GM21528 (cell line): ENCODE results near the gene FAM124A.
"Not testable (repeated sequence)": the region's sequence is repeated elsewhere in the genome, so short reads cannot be mapped to it uniquely, and the experiment has no call there.

Source experiments
- ATAC-seq: cut with Tn5 transposase; IDR thresholded peaks from one replicate; pipeline ENCODE4 v1.9.1; 2021; ENCODE audit warnings: mild to moderate bottlenecking, moderate library complexity; ENCODE audit not compliant: unreplicated experiment, low FRiP score

The FAM124A gene

DNA sequence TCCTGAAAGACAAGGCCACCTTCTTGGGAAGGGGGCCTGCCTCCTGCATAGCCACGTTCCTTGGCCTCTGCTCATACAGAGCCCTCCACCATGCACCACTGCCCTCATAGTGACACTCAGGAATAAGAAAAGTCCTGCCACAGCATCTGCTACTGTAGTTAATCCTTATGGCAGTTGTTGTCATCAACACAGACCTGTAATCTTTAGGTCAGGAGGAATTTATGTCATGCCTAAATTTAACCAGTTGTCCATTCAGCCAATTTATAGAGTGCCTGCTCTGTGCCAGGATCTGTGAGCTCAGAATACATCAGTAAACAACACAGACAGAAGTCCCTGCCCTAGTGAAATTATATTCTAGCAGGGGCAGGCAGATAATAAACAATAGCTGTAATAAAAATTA, 44.4 kb downstream of the FAM124A start:
- no peak for ATAC-seq

DNA sequence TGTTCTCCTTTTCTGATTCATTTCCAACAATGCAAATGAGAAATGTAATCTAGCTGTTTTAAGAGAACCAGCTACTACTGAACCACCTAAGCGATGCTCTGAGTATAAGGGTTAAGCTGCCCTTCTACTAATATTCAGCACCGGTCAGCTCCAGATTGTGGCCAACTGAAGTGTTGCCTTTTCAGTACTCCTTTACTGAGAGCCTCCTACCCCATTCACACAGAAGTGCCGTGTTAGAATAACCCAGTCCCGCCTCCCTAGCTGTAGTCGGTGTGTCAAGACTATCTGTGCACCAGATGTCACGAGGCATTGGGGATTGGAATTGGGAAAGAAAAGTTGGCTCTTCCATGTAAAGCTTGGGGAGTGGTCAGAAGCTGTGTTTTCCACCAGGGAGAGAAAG, 45.4 kb downstream of the FAM124A start:
- ATAC-seq = no peak

DNA sequence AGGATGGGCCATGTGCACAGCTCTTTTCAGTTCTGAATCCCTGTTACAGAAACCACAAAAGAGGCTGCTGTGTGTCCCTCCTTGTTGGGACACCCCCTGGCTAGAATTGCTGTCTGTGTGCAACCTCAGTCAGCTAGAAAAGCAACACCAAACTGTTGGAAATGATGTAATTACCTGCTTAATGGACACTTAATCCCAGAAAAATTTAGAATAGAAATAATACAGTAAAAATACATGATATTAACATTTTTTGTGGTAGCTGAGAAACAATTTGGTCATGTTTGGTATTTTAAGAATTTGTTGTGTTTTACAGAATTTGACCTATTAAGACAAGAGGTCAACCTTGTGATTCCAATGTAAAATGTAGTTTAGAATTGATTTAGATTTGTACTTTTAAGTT, 46.8 kb downstream of the FAM124A start:
- no peak for ATAC-seq

DNA sequence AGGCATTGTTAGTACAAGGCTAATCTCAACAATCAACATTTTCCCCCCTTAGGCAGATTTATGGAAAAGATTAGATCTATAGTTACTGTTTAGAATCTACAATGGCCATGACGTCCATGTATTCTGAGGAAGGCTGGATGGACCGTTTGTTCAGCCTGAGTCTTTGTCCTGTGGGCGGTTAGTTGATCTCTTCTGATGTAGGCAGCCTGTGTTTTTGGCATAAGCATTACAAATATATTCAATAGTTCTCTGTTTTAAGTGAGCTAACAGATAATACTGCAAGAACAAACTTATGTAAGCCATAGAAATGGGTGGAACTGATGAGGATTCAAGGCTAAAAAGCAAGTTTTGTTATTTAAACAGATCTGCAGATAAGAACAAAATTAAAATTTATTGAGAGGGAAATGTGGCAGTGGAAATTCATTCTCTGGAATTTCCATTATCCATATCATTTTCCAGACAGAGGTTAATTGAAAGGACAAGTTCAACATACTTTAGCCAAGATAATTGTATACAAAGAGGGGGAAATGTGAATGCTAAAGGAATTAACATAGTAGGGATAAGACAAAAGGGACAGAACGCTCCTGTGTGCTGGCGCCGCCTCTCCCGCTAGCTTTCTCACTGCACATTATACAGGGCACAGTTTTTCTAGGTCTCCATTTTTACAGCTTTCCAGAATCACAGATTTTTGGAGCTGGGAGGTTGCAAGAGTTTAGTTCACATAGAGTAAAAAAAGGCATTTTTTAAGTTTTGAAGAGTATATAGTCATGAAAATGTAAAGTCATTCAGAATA, 48.6 kb downstream of the FAM124A start:
- ATAC-seq = no peak

DNA sequence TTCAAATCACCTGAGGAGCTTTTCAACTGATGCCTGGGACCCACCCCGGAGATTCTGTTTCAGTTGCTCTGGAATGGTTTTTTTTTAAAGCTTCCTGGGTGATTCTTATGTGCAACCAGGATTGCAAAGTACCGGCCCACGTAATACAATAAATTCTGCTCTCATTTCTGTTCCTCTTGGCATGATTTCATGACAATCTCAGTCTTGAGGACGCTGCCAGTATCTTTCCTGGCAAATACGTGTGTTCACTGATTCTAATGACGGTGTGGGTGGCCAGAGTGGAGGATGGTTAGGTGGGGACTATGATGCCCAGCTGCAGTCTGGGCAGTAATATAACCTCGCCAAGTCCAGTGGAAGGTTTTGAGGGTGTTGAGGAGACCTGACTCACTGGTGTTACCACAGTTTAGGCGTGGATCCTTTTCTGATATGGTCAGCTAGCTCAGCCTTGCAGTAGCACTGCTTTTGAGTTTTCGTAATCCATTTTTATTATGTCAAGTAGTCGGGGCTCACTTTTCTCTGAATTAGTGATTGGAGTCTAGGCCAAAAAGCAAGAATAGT, 49.4 kb downstream of the FAM124A start:
- ATAC-seq = no peak

DNA sequence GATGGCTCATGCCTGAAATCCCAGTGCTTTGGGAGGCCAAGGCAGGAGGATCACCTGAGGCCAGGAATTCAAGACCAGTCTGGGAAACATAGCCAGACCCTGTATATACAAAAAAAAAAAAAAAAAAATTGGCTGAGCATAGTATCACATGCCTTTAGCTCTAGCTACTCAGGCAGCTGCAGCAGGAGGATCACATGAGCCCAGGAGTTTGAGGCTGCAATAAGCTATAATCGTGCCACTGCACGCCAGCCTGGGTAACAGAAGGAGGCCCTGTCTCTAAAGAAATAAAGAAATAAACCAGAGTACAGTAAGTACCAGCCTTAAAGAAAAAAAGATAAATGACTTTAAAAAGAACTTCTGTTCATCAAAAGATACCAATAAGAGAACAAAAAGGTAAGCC, 52.9 kb downstream of the FAM124A start:
- no peak for ATAC-seq

DNA sequence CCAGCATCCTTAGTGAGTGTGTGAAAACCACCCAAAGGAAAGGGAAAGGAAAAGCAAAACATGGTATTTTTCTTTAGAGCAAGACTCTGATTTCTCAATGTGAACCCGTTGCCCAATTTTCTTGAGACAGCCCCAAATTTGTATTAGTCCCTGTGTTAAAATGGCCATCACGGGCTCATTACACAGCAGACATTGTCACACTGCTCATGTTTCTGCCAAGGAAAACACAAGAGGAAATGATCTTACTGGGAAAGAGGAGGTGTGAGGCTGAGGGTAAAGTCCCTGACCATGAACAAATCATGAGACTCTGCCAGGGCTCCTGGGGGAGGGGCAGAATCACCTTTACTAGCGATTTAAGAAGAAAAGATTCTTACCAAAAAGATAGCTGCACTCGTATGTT, 54.4 kb downstream of the FAM124A start:
- ATAC-seq = no peak

DNA sequence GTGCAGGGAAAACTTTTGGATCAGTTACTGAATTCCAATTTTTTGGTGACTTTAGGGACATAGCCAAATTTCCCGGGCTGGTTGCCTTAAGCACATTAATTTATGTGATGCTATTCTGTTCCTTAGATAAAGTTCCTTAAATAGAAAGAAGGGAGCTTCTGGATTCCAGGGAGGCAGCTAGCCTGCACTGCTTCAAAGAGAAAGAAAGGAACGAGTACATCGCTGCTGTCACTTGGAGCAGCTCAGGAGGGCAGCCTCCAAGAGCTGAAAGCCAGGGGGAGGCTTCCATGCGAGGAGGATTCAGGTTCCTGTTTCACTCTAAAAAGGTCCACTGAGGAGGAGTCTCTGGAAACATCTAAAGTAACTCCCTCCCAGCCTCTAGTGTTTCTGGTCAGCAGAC, 55.7 kb downstream of the FAM124A start:
- ATAC-seq = no peak

DNA sequence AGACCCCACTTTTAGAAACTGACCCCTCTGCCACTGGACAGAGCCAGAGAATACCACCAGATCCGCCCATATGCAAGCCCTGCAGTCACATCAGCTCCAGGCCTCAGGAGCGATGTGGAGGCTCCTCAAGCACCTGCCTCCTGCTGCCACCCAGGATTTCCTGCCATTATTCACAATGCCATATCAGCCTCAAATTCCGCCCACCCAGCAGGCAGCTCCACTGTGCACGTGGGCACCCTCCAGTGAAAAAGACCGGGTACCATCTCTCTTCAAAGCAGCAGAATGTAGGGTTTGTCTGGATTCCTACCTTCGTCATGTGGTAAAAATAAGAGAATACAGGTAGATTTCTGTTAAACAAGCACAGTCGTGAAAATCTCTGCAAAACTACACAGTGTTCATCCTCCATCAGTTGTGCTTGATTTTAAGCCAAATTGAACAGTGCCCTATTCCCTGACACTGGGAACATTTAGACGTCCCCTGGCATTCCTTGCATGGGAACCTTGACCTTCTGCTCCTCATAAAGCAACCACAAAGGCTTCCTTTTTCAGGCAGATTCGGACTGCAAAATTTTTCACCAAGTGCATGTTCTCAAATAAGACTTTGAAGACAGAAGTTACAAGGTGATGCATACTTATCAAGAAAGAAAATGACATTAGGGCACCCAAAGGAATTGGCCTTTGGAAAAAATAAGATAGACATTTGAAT, 56.4 kb downstream of the FAM124A start:
- ATAC-seq = no peak

DNA sequence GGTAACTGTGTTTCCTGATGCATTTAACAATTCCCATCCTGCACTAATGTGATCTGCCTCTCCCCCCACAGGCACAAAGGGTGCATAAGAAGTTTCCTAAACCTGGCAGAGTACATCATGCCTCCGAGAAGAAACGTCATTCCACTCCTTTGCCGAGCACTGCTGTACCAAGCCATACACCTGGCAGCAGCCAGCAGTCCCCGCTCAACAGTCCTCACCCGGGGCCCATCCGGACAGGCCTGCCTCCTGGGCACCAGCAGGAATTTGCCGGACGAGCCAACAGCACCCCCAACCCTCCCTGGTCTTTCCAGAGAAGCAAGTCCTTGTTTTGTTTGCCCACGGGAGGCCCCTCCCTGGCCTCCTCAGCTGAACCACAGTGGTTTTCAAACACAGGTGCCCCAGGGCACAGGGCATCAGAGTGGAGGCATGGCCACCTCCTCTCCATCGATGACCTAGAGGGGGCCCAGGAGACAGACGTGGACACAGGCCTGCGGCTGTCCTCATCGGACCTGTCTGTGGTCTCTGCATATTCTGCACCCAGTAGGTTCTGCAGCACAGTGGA, 58.3 kb downstream of the FAM124A start:
- ATAC-seq = no peak

DNA sequence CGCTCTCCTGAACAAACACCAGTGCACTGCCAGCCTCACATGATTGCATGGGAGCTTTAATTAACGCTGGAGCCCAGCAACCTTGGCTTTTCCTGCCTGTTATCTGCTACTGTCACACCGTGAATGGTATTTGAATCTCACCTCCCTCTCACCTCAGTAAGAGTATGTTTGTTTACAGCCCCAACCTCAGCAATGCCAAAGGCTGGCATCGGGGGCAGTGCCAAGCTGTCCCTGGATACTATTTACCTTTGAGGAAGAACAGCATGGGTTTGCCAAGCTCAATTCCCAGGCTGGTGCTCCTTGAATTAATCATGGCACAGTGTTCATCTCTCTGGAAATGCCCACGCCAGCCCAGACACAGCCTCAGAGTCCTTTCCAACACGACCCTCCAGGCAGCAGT, 60.1 kb downstream of the FAM124A start:
- ATAC-seq = no peak

DNA sequence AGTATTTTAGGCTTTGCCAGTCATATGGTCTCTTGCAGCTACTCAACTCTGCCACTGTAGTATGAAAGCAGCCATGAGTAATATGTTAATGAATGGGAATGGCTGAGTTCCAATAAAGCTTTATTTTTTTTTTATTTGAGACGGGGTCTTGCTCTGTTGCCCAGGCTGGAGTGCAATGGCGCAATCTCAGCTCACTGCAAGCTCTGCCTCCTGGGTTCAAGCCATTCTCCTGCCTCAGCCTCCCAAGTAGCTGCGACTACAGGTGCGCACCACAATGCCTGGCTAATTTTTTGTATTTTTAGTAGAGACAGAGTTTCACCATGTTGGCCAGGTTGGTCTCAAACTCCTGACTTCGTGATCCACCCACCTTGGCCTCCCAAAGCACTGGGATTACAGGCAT, 60.7 kb downstream of the FAM124A start:
- not testable (repeated sequence) for ATAC-seq

DNA sequence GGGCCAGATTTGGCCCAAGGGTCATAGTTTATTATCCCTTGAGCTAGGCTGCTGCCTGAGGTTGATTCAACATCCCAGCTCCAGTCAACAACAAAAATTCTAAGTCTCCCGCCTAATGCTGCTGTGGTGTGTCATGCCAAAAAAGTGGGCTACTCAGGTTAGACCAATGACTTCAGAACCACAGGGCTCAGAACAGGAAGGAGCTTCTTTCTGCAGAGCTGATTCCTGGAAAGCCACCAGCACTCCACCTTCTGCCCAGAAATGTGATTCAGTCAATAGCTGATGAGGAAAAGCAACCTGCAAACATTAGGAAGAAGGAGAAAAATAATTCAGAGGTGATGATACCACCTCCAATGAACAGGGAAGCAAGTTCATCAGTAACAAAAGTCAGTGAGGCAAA, 61.2 kb downstream of the FAM124A start:
- ATAC-seq = no peak

DNA sequence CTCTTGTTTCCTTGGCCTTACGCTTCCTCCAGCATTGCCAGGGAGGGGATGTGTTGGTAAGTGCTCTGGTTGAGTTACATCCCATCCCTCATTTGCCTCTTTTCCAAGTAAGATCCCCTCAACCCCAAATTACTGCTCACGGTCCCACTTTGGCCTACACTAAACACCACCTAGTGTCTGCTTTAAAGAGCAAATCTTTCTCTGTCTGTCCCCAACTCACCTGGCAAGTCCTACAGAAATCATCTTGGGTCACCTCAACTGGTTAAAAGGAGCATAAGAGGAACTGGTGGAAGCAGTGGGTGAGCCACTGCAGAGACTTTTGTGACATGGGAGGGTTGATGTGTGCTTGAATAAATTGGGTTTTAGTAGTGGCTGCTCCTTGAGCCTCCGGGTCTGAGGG, 62.1 kb downstream of the FAM124A start:
- no peak for ATAC-seq

DNA sequence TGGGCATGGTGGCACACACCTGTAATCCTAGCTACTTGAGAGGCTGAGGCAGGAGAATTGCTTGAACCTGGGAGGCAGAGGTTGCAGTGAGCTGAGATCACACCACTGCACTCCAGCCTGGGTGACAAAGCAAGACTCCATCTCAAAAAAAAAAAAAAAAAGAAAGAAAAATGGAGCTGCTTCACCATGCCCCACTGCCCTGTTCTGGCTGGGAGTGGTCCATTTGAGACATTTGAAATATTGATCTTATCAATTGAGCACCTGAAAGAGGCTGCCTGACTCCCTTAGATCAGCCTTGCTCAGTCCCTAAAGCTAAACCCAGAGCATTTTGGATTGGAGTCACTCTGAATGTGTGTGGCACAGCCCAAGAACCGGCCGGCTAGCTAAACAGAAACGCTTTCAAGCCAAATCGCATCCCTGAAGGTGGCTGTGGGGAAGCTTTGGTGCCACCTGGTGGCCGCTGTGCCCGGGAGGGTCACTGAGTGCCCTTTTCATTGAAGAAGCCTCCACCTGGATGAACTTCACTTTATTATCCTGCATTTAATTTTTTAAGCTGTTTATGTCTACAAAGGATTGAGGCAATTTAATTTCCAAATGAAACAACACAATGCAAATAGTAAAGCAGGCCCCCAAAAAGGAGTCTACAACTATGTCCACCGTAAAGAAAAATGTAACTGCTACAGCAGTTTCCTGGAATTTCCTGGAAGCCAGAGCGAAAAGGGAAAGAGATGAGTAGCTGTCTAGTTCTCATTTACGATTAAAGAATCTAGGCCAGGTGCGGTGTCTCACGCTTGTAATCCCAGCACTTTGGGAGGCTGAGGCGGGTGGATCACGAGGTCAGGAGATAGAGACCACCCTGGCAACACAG, 64.2 kb downstream of the FAM124A start:
- no peak for ATAC-seq

DNA sequence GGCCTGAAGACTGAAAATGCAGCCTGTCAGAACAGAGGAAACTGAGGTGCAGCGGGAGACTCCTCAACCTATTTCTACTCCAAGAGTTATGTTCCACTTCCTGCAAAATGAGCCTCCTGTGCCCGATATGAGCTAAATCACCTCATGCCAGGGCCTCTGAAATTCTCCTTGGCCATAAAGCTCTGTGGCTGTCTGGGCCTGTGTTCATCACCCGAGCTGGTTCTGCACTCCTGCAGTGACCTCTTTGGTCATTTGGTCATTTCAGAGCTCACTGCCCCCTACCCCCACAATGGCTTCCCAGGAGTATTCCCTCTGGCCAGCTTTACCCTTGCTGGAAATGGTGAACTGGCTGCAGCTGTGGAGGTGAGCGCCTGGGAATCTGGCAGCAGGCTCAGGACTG, 65.6 kb downstream of the FAM124A start:
- ATAC-seq = no peak

DNA sequence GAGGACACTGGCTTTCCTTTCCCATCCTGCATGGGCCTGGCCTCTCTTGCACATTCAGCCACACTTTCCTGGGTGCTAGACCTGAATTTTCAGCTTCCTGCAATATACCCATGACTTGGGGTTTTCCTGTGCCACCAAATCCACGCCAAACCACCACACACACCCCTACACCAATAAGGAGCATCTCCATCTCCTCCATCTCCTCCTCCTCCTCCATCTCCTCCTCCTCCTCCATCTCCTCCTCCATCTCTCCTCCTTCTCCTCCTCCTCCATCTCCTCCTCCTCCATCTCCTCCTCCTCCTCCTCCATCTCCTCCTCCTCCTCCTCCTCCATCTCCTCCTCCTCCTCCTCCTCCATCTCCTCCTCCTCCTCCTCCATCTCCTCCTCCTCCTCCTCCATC, 66.1 kb downstream of the FAM124A start:
- not testable (repeated sequence) for ATAC-seq

DNA sequence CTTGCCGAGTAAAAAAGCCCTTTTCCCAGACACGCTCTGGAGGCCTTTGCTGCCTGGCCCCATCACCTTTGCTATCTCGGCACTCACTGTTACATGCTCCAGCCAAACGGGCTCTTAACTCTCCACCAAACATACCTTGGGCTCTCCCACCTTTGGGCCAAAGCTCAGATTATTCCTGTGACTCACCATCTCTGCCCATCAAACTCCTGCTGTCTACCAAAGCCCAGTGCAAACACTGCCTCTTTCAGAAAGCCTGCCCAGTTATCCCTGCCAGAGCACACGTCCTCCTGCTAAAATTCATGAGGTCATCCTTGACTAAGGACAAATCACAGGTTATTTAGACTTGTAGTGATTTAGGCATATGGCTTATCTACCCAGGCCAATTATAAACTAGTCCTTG, 69.1 kb downstream of the FAM124A start:
- ATAC-seq = no peak

DNA sequence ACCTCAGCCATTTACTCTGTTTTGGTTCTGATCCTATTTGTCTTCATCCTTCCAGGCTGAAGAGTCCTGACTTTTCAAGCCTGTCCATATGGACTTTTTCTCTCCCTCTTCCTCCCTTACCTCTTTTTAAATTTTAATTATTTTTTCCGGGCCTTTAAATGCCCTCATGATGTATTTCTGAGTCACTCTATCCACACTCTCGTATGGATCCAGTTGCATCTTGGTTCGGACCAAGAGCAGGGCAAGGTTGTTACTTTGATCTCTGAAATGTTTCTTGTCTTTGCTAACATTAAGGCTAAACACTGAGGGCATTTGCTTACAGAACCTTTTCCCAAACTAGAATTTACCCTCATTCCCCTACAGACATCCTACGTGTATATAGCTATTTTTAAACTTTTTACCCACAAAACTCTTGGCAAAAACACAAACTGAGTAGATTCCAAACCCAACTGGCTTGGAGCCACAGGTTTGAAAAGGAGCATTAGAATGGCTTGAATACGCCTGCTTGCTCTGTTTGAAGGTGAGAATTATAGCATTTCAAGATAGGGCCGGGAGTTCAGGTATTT, 69.9 kb downstream of the FAM124A start:
- no peak for ATAC-seq

DNA sequence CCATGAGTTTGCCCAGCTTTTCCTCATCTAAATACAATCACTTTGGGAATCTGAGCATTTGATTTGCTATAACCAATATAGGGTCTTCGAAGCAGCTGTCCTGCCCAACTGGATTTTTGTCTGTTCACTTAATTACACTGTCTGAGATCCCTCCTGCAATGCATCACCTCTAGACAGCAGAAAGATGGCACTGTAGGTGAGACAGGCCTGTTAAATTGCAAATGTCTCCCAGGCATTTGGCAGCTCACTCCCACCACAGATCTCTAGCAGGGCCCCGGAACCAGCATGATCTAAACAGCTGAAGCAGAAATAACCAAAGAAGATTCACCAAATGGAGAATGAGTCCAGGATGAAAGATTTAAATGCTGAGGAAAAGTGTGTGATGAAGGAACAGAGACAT, 75.4 kb downstream of the FAM124A start:
- ATAC-seq = no peak
